Effector memory CD4-positive, alpha-beta T cell (primary cell): Measurements from ENCODE around the gene BEX4.
"Not testable (repeated sequence)": the region's sequence is repeated elsewhere in the genome, so short reads cannot be mapped to it uniquely, and the experiment has no call there.

Experiments used
- DNase-seq, 3 donors: peaks; one replicate each; pipeline ENCODE4 v3.0.0-alpha.2; 2020
- H3K27ac ChIP-seq: 2 replicates; pipeline ENCODE4 v1.7.0; 2013; ENCODE audit warnings: mild to moderate bottlenecking, low read length, moderate library complexity; ENCODE audit not compliant: insufficient read depth, poor library complexity, severe bottlenecking
- H3K27me3 ChIP-seq: replicated peaks from 2 replicates; pipeline ENCODE4 v1.7.0; 2013; ENCODE audit warnings: mild to moderate bottlenecking, low read length; ENCODE audit not compliant: insufficient read depth, control insufficient read depth, poor library complexity, severe bottlenecking
- H3K36me3 ChIP-seq: 2 replicates; pipeline ENCODE4 v1.7.0; 2013; ENCODE audit warnings: mild to moderate bottlenecking, low read length, moderate library complexity; ENCODE audit not compliant: control insufficient read depth, insufficient read depth
- H3K4me1 ChIP-seq: 2 replicates; pipeline ENCODE4 v1.7.0; 2013; ENCODE audit warnings: low read length, mild to moderate bottlenecking; ENCODE audit not compliant: control insufficient read depth, insufficient read depth, poor library complexity, severe bottlenecking
- H3K4me3 ChIP-seq: 2 replicates; pipeline ENCODE4 v1.7.0; 2013; ENCODE audit warnings: low read length, low read depth, mild to moderate bottlenecking; ENCODE audit not compliant: insufficient read depth, poor library complexity, severe bottlenecking
- H3K9me3 ChIP-seq: 2 replicates; pipeline ENCODE4 v1.7.0; 2013; ENCODE audit warnings: mild to moderate bottlenecking, low read length, moderate library complexity; ENCODE audit not compliant: control insufficient read depth
- total RNA-seq, 3 donors: gene quantifications; one replicate each; lab custom pipeline; 2026; lab: John Stamatoyannopoulos, UW

BEX4 gene, protein sequence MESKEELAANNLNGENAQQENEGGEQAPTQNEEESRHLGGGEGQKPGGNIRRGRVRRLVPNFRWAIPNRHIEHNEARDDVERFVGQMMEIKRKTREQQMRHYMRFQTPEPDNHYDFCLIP
- total RNA-seq, result 21.5 to 48.6 (median 22.1) reads per million in 3 donors

DNA sequence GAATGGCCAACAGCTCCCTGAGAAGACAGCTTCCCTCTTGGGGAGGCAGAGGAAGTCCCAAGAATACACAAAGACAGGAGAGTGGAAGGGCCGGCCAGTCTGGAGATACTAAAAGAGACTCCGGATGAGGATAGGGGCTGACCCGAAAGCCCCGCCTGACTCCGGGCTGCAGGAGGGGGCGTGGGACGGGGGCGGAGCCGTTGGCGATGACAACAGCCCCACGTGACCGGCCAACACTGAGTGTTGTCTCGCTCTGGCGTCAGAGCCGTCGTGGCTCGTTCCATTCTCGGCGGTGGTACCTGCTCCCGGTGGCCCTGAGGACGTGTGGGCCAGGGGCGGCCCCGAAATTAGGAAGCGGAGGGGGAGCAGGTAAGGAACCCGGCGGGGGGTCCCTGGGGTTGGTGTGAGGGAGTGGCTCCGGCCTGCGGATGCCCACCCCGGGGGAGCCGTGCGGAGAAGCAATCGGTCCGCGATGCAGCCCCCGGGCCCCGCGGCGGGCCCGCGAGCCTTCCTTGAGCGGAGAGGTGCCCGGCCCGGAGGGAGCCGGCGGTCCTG lies at the start of gene BEX4:
Gene BEX4 (plus strand): TSS at position 239 of the 555 bp plus-strand sequence. CDS start 1,046 bp downstream, outside the sequence.
- Histone ChIP-seq H3K36me3 (no peaks in the 10 kb centered on the region), H3K4me3 (peak within 1 kb of the TSS; percentile 62), H3K4me1 (no peaks in the 10 kb centered on the region), H3K9me3 (no peaks in the 10 kb centered on the region), H3K27ac (peak within 1 kb of the TSS; percentile 69), H3K27me3 (no peaks in the 10 kb centered on the region)
- DNase-seq, result peak; percentile 59 to 74 (median 72)

DNA sequence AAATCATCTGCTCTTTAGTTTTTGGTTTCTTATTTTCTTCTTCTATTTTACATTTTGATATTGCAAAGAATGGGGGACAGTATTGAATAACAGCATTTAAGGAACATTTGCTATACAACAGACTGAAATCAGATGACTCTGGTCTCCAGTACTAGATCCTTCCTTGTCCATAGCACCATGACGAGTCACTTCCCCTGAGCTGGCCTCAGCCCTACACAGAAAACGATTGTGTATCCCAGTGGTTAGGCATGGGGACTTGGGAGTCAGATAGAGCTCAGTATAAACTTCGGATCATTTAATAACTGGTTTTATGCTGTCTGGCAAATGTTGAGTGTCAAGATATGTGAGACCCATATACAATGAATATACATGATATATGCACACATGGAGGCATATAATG lies 44.7 kb upstream of the BEX4 start:
- no peak for DNase-seq
- Histone ChIP-seq H3K27me3 (peaks cover 4% of the 10 kb centered on the region), H3K36me3 (no peaks in the 10 kb centered on the region), H3K27ac (no peak overlapping the region), H3K4me3 (no peak overlapping the region), H3K4me1 (no peaks in the 10 kb centered on the region), H3K9me3 (no peaks in the 10 kb centered on the region)

DNA sequence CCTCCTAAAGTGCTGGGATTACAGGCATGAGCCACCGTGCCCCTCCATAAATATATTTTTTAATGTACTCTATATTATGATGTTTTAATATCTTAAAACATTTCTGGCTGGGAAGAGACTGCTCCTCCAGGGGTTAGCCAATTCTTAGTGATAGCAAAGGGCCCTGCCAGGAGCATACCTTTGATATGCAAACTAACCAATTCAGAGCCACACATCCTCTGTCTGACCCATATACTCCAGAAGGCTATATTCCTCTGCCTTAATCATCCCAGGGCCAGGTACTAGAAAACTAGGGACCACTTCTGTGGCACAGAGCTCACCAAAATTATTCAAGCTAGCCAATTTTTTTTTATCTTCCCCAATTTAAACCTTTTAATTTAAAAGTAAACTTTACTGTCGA lies 43.6 kb upstream of the BEX4 start:
- Histone ChIP-seq H3K27ac (no peak overlapping the region), H3K4me1 (no peaks in the 10 kb centered on the region), H3K27me3 (peaks cover 4% of the 10 kb centered on the region), H3K4me3 (no peak overlapping the region), H3K36me3 (no peaks in the 10 kb centered on the region), H3K9me3 (no peaks in the 10 kb centered on the region)
- no peak for DNase-seq

DNA sequence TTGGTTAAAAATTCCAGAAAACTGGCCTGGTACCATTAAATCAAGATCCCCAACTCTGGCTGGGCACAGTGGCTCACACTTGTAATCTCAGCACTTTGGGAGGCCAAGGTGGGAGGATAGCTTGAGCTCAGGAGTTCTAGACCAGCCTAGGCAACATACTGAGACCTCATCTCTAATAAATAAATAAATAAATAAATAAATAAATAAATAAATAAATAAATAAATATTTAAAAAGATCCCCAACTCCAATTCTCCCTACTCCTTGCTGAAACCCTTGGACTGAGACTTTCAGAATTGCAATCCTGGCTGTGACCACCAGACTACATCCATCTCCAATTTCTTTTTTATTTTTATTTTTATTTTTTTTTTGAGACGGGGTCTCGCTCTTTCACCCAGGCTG lies 39.7 kb upstream of the BEX4 start:
- H3K27ac ChIP-seq, H3K4me3 ChIP-seq, H3K4me1 ChIP-seq, H3K36me3 ChIP-seq, H3K27me3 ChIP-seq, H3K9me3 ChIP-seq, DNase-seq: not testable (repeated sequence)

DNA sequence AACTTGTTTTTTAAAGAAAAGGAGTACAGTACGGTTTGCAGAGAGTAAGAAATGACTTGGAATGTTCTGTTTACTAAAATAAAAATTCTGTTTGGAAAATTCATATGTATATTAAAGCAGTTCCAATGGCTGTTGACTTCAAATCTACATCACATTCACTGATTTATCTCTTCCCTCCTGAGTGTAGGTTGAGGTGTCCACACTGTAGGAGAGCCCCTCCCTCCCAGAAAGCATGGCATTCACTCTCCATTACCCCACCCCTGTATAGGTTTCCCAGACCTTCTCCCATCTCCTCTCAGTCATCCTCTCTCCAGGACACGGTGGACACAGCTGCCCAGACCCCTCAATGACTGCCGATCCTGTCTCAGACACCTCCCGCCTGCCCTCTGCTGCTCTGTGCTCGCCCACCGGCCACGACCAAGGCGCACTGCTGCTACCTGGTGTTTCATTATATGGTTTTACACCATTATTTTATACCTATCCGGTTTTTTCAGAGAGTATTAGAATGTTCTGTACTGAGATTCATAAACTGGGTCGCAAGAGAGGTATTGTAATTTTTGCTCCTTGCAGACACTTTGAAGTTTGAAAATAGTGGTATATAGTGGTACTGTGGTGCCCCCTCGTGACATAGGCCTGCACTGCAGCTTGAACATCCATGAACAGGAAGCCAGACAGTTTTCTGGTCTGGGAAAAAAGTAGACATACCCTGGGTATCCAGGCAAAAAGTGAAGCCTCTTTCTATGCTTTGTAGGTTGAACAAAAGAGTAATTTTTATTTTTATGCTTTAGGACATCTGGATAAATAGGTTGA lies 38.8 kb upstream of the BEX4 start:
- no peaks in the 10 kb centered on the region for H3K9me3 ChIP-seq
- H3K36me3 ChIP-seq, result no peaks in the 10 kb centered on the region
- peaks cover 6% of the 10 kb centered on the region for H3K27me3 ChIP-seq
- H3K27ac ChIP-seq, result no peak overlapping the region
- no peaks in the 10 kb centered on the region for H3K4me1 ChIP-seq
- peak; percentile 1 to 29 (median 25) for DNase-seq
- H3K4me3 ChIP-seq, result no peak overlapping the region

DNA sequence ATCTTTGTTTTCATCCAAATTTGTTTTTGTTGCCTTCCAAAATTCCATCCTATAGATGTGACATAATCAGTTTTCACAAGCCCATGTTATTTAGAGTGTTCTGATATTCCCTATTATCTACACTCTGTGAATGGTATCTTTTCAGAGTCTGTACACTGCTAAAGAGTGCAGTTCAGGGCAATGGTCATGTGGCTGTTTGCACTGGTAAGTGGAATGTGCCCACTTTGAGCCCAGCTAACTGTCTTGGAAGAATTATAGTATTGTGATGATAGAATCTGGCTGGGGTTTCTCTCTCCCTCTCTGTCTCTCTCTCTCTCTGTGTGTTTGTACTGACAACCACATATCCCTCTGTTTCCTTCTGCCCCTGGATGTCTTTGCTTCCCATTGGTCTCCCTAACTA lies 37.4 kb upstream of the BEX4 start:
- Histone ChIP-seq H3K4me1 (no peaks in the 10 kb centered on the region), H3K9me3 (no peaks in the 10 kb centered on the region), H3K36me3 (no peaks in the 10 kb centered on the region), H3K4me3 (no peak overlapping the region), H3K27me3 (peaks cover 6% of the 10 kb centered on the region), H3K27ac (no peak overlapping the region)
- DNase-seq, result no peak

DNA sequence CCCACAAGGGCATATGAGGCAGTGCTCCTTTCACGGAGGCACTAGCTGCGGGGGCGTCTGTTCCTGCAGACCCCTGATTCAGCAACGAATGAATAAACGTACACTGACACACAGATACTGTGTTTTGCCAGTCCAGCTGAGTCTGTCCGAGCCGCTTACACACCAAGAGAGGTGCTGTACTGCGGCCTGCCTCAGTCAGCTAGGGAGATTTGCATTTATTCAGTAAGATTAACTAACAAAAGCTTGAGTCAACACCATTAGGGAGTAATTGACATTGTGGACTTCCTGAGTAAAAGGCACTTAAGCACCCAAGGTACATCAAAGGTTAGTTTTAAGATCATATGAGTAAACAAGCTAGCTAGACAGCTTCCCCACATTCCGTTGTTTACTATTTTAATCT lies 31.0 kb upstream of the BEX4 start:
- Histone ChIP-seq H3K27me3 (peaks cover 3% of the 10 kb centered on the region), H3K27ac (no peak overlapping the region), H3K4me3 (no peak overlapping the region), H3K9me3 (no peaks in the 10 kb centered on the region), H3K36me3 (no peaks in the 10 kb centered on the region), H3K4me1 (no peaks in the 10 kb centered on the region)
- DNase-seq, result no peak

DNA sequence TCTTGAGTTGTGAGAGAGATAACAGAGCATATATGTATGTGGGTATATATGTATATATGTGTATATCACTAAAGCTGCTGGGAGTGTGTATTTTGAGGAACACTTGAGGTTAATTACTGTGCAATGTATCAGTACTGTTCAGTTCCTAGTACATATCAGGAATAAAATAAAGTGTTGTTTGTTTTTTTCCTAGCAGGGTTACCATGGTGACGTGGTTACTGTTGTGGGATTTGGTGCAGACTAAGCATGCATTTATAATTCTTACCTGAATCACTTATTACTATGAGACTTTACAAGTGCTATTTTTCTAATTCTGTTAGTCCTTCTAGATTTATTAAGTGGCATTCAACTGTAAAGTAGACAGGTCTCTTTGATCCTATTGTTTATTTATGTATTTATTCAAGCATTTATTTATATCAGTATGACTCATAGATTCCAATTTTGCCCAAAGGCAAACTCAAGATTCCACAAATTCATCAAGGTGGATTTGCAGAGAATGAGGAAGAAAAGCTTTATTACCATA lies 26.9 kb upstream of the BEX4 start:
- no peak for DNase-seq
- H3K27ac ChIP-seq, result no peak overlapping the region
- H3K4me1 ChIP-seq, result no peaks in the 10 kb centered on the region
- H3K4me3 ChIP-seq, result no peak overlapping the region
- no peaks in the 10 kb centered on the region for H3K27me3 ChIP-seq
- no peaks in the 10 kb centered on the region for H3K9me3 ChIP-seq
- H3K36me3 ChIP-seq, result no peaks in the 10 kb centered on the region

DNA sequence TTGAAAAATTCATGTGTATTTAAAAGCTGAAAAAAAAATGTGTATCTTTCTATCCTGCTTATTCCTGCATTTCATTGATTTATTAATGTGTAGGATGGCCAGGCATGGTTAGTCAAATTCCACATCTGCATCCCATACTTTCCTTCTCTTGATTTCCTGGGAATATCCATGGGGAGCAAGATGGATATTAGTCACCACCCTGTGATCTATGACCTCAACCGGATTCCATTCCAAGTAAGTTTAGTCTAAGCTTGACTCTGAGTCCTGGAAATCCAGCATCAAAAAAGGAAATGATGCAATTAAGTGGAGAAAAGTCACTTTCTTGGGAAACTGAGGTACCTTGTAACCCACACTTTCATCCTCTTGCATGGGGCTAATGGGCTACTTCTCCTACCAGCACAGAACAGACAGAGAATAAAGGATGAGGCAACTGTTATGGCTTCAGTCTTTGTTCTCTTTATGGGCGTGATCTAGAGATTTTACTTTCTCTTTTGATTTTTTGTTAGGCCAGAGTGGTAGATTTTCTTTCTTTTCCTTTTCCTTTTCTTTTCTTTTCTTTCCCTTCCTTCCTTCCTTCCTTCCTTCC lies 17.1 kb upstream of the BEX4 start:
- no peak for DNase-seq
- Histone ChIP-seq H3K36me3 (no peaks in the 10 kb centered on the region), H3K9me3 (no peaks in the 10 kb centered on the region), H3K27me3 (no peaks in the 10 kb centered on the region), H3K4me3 (no peak overlapping the region), H3K4me1 (no peaks in the 10 kb centered on the region), H3K27ac (no peak overlapping the region)

DNA sequence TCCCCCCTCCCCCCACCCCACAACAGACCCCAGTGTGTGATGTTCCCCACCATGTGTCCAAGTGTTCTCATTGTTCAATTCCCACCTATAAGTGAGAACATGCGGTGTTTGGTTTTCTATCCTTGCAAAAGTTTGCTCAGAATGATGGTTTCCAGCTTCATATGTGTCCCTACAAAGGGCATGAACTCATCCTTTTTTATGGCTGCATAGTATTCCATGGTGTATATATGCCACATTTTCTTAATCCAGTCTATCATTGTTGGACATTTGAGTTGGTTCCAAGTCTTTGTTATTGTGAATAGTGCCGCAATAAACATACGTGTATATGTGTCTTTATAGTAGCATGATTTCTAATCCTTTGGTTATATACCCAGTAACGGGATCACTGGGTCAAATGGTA lies 16.2 kb upstream of the BEX4 start:
- not testable (repeated sequence) for H3K4me1 ChIP-seq, H3K27ac ChIP-seq, H3K4me3 ChIP-seq, H3K36me3 ChIP-seq, H3K9me3 ChIP-seq, DNase-seq, H3K27me3 ChIP-seq
